Thyroid gland (tissue), 4 donors: ENCODE results near the gene GRIN3B. TPM values are rescaled to one million over a fixed set of nuclear protein-coding genes. Genes with fewer than 3 reads are reported as not detected.

Source experiments
- DNase-seq, 2 donors: peaks; one replicate each; pipeline ENCODE4 v3.0.0-alpha.2; 2019
- H3K27ac ChIP-seq, 3 donors: fragments of 200-600 bp; sonication (generic); 1 replicate in 2 of 3; 2 replicates in 1 of 3; pipeline ENCODE4 v1.5.1; 2016 to 2019; ENCODE audit warnings: mild to moderate bottlenecking in 1 of 3, moderate library complexity in 1 of 3
- H3K27me3 ChIP-seq: fragments of 200-600 bp; sonication (generic); one replicate; pipeline ENCODE4 v1.5.1; 2019
- H3K36me3 ChIP-seq, 2 donors: fragments of 200-600 bp; sonication (generic); one replicate each; pipeline ENCODE4 v1.5.1; 2016 to 2019
- H3K4me1 ChIP-seq, 2 donors: fragments of 200-600 bp; sonication (generic); one replicate each; pipeline ENCODE4 v1.5.1; 2017 to 2019
- H3K4me3 ChIP-seq, 3 donors: fragments of 200-600 bp; sonication (generic); replicated peaks in 1 of 3; 1 replicate in 2 of 3; 2 replicates in 1 of 3; pipeline ENCODE4 v1.5.1; 2016; ENCODE audit warnings: mild to moderate bottlenecking in 1 of 3
- H3K9me3 ChIP-seq: fragments of 200-600 bp; sonication (generic); one replicate; pipeline ENCODE4 v1.5.1; 2017
- CTCF ChIP-seq, 6 experiments: fragments of 200-600 bp in 3 of 6; fragments of 450-650 bp in 3 of 6; sonication (generic) in 3 of 6; IDR thresholded peaks; one replicate each; pipeline ENCODE4 v1.5.1; 2016 to 2019; ENCODE audit warnings: antibody characterized with exemption in 6 of 6, mild to moderate bottlenecking in 2 of 6, inconsistent platforms in 1 of 6, moderate library complexity in 1 of 6
- POLR2A ChIP-seq, 2 donors: fragments of 450-650 bp; IDR thresholded peaks; one replicate each; pipeline ENCODE4 v1.6.1; 2017; ENCODE audit warnings: antibody characterized with exemption in 2 of 2, mild to moderate bottlenecking in 2 of 2, moderate library complexity in 1 of 2
- WGBS, 2 donors: methylation state at CpG; one replicate each; pipeline ENCODE4 v1.1.5; 2017; 5-methylcytosine and 5-hydroxymethylcytosine counted together
- intact Hi-C: fragments of 100-400 bp; cut with DNase I; formaldehyde crosslinking; loops from one replicate; pipeline ENCODE4 v1.15.1; 2023
- total RNA-seq, 4 donors: library from RNA; depleted of rRNA; stranded (reverse); fragments of >200 nt; gene quantifications; one replicate each; pipeline ENCODE4 v1.2.3, GENCODE V29; 2016

The GRIN3B gene
- total RNA-seq, 4 donors from 2014 or later: 0.22 TPM; not detected in 3

GRCh38 chr19:974564-975257 is 25.5 kb upstream of the GRIN3B start:
- 85 to 88% methylated on average over 18 to 34 of the region's 37 CpGs for WGBS, 2 donors
- Histone ChIP-seq H3K4me3 (no peak overlapping the region), H3K36me3 (peaks cover 11 to 14% of the 10 kb centered on the region in 2 donors), H3K9me3 (no peaks in the 10 kb centered on the region), H3K4me1 (no peaks in the 10 kb centered on the region), H3K27ac (no peak overlapping the region), H3K27me3 (no peaks in the 10 kb centered on the region)
- DNase-seq: no peak
- intact Hi-C loops: no loop called here
- TF ChIP-seq POLR2A (IDR thresholded peaks at IDR 0.05): no peak
- TF ChIP-seq CTCF (IDR thresholded peaks at IDR 0.05): no peak

GRCh38 chr19:976476-976875 is 23.7 kb upstream of the GRIN3B start:
- Histone ChIP-seq H3K36me3 (peaks cover 5% of the 10 kb centered on the region in 2 donors), H3K27ac (no peak overlapping the region), H3K27me3 (no peaks in the 10 kb centered on the region), H3K9me3 (no peaks in the 10 kb centered on the region), H3K4me3 (no peak overlapping the region), H3K4me1 (no peaks in the 10 kb centered on the region)
- WGBS, 2 donors: 82 to 95% methylated on average over 9 to 10 of the region's 10 CpGs
- no peak for DNase-seq
- intact Hi-C loops: no loop called here
- TF ChIP-seq POLR2A (IDR thresholded peaks at IDR 0.05) (no peak), CTCF (IDR thresholded peaks at IDR 0.05) (no peak)

GRCh38 chr19:977058-977464 is 23.2 kb upstream of the GRIN3B start:
- H3K4me1 ChIP-seq: no peaks in the 10 kb centered on the region
- no peak overlapping the region for H3K27ac ChIP-seq
- H3K36me3 ChIP-seq: no peaks in the 10 kb centered on the region
- intact Hi-C loops: no loop called here
- H3K4me3 ChIP-seq: no peak overlapping the region
- TF ChIP-seq POLR2A (IDR thresholded peaks at IDR 0.05) (no peak), CTCF (IDR thresholded peaks at IDR 0.05) (no peak)
- no peaks in the 10 kb centered on the region for H3K9me3 ChIP-seq
- no peaks in the 10 kb centered on the region for H3K27me3 ChIP-seq
- 88 to 100% methylated on average over 1 to 24 of the region's 24 CpGs for WGBS, 2 donors
- DNase-seq: no peak

- TF ChIP-seq POLR2A (IDR thresholded peaks at IDR 0.05): no peak
- TF ChIP-seq CTCF (IDR thresholded peaks at IDR 0.05): no peak
- Histone ChIP-seq H3K27ac (no peak overlapping the region), H3K4me3 (no peak overlapping the region), H3K36me3 (no peaks in the 10 kb centered on the region), H3K9me3 (no peaks in the 10 kb centered on the region), H3K27me3 (no peaks in the 10 kb centered on the region), H3K4me1 (peaks cover 4 to 13% of the 10 kb centered on the region in 2 donors)
- intact Hi-C loops: no loop called here
- 42 to 46% methylated on average over 8 to 13 of the region's 19 CpGs for WGBS, 2 donors
- no peak for DNase-seq
These were observed 20.9 kb upstream of the GRIN3B start for GRCh38 chr19:979318-979741.

GRCh38 chr19:980133-980998 is 19.9 kb upstream of the GRIN3B start:
- Histone ChIP-seq H3K27ac (no peak overlapping the region), H3K4me1 (peaks cover 10 to 20% of the 10 kb centered on the region in 2 donors), H3K27me3 (no peaks in the 10 kb centered on the region), H3K9me3 (no peaks in the 10 kb centered on the region), H3K36me3 (no peaks in the 10 kb centered on the region), H3K4me3 (no peak overlapping the region)
- no peak for DNase-seq
- TF ChIP-seq POLR2A (IDR thresholded peaks at IDR 0.05): no peak
- 51 to 55% methylated on average over 12 to 15 of the region's 32 CpGs for WGBS, 2 donors
- intact Hi-C loops: loop anchor here (5.0 kb wide), 2 partner anchors 118 to 208 kb away; no protein-coding TSS in a partner anchor
